GM19238 (cell line): Measurements from ENCODE around the gene EN2.
"Not testable (repeated sequence)": the region's sequence is repeated elsewhere in the genome, so short reads cannot be mapped to it uniquely, and the experiment has no call there.

ENCODE experiments used
- DNase-seq: peaks from one replicate; pipeline ENCODE4 v3.0.0; 2011; ENCODE audit warnings: low spot score; ENCODE audit not compliant: insufficient read length

Gene EN2

DNA sequence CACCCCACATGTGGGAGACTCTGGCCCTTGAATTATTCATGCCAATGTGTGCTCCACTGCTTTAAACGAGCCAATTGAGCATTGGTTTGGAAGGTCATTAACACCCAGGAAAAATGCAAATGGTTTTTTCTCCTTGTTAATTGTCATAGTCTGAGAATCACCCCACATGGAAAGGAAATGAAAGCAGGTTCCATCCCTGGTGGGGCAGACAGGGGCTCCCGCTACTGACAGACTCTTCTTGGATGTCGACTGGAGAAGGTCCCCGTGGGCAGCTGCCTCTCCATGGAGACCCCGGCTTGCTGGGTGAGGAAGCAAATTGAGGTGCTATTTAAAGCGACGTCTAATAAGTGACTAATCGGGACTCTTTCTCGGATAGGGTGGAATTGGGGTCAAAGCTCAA is 32.0 kb upstream of the EN2 start:
- no peak for DNase-seq

DNA sequence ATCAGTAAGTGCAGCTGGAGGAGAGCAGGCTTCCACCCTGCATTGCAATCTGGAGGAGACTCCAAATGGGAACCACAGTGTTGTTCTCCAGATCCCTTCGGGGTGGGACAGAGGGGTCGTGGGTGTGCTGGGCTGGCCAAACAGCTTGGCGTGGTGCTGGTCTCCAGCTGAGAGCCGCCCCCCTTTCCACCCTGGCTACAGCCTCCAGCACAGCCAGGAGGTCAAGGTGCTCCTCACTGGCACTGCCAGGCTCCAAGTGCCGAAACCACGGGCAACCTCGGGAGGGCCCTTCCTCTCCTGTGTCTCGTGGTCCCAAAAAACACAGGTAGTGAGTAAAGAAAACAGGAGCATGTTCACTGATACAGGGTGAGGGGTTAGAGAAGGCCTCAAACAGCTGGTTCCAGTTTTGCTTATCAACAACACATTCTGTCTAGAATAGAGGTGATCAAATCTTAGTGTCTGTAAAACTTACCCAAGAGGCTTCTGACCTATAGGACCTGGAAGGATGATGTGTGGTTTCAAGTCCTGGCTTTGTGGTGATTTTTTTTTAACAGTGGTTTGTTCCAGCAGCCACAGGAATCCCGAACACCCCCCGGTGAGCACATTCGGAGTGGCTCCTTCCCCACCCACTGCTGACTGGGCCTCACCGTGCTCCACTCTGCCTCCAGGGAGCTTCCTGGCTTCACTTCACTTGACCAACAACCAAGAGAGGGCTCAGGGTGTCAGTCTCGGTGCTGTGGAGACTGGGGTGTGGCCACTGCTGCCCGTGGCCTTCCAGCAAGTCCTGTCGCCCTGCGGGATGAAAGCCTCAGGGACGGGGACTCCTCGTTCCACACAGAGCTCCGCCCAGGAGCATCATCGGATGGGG is 31.2 kb upstream of the EN2 start:
- no peak for DNase-seq

DNA sequence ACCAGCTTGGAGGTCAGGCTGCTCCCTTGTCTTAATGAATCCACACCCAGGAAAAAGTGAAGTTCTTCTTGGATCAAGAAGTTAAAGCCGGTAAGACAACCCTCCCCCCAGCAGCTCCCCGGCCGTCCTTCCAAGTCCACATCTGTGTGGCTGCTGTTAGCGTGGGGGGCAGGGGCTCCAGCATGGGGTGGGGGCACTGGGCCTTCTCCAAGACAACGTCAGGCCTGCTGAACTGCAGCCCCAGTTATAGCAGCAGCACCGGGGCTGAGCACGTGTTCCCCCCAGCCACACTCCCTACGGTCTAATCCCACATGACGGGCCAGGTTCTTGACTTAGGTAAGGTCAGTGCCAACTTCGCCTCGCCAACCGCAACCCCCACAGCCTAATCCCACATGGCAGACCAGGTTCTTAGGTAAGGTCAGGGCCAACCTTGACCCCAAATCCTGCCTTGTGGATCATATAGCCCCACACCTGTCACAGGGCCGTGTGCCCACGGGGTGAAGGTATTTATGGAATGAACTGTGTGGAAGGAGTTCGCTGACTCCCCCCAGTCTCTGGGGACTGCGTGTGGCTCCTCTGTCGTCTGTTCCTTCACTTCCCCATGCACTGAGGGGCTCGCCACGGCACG is 30.4 kb upstream of the EN2 start:
- DNase-seq = no peak

DNA sequence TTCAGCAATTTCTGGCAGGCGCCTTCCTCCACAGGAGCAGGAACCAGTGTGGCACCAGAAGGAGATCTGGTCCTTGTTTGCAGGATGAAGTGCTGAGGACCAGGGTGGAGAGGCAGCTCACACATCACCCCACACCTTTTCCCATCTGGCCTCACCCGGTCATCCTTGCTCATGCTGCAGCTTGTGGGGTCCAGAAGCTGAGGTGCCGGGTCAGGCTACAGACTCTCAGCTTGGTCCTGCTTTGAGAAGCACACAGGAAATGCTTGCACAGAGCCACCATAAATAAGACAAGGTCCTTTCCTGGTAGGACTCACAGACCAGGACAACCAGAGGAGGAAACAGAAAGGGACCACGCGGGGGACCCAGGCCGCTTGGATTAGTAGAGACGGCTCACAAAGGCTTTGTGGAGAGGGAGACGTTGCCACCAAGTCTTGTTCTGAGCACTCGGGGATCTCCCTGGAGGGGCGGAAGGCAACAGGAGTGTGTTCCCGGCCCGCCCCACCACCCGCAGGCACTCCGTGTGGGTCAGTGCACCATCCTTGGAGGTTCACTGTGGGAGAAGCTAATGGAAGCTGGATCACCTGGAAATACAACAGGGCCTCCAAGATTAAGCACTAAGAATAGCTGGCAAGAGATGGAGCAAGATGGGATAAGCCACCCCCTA is 29.6 kb upstream of the EN2 start:
- no peak for DNase-seq

DNA sequence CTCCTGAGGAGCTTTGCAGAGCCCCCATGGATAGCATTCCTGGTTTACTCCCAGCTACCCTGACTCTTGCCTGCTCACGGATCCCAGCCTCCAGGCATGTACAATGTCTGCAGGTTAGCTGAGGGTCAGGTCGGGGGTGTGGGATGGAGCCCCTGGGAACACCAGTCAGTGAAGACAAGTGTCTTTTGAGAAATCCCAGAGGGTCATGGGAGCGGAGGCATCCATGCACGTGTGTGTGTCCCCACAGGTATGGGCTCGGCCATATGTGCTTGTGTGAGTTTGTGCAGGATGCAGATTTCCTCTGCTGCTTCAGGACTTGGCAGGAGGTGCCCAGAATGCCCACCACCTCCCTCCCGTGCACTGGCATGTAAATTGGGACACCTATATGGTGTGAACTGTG is 28.3 kb upstream of the EN2 start:
- DNase-seq = no peak

DNA sequence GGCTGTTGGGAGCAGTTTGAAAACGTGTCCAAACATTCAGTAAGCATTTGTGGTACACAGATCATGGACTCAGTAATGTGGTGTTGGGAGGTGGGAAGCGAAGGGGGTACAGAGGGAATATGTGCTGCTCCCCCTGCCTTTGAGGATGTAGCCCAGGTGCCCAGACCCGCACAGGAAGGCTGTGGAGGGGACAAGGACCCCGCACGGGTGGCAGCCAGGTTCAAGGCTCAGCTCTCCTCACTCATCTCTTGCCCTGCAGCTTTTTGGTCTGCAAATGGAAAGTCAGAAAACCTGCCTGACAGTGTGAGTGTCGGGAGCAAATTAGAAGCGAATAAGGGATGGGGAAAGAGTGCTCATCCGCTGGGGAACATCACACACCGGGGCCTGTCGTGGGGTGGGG is 27.3 kb upstream of the EN2 start:
- DNase-seq = no peak

DNA sequence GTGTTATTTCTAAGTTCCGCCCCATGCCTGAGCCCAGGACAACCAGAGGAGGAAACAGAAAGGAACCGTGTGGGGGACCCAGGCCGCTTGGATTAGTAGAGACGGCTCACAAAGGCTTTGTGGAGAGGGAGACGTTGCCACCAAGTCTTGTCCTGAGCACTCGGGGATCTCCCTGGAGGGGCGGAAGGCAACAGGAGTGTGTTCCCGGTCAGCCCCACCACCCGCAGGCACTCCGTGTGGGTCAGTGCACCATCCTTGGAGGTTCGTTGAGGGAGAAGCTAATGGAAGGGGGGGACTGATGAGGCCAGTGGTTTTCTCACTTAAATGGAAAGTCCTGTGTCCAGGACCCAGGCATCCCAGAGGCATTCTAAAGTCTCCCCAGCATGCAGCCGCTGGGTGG is 26.7 kb upstream of the EN2 start:
- no peak for DNase-seq

DNA sequence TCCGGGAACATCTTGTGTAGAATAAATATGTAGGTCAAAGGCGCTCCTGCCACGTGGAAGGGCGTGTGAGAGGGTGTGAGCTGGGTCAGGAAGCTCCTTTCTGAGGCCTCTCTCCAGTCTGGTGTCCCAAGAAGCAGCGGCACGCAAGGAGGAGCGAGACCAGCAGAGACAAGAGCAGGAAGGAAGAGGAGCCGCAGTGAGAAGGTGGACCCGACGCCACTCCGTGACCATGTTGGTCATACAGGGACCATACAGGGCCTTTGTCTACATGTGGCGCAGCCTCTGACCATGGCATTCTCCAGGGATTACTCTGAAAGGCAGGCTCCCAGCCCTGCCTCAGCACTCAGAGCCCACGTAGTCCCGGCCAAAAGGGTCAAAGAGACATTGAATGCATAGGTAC is 26.2 kb upstream of the EN2 start:
- no peak for DNase-seq

DNA sequence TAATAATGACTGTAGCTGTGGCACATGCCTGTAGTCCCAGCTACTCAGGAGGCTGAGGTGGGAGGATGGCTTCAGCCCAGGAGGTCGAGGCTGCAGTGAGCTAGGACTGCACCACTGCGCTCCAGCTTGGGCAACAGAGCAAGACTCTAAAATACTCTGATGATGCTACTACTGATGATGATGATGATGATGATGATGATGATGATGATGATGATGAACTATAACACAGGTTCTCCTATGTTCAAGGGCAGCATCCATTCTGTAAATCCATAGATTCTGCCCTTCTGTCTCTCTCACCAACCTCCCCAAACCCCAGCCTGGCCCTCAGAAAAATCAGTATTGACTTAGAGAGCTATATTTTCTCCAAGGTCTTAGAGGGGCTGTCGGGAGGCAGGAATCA is 22.8 kb upstream of the EN2 start:
- no peak for DNase-seq

DNA sequence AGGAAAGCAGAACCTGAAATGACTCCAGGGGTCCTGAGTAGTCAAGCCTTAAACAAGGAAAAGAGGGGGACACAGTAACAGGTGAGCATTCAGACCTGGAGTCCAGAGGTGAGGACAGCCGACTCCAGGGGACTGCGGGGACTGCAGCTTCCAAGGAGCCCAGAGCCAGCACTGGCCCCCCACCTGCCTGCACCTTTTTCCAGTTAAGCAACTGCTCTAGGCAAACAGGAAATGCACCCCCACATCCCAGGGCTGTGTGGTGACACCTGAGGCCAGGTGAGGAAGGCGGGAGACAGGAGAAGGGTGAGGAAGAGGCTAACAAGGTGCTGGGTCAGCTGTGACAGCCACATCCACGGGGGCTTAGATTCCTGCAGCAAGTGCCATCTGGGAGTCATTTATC is 20.1 kb upstream of the EN2 start:
- DNase-seq = no peak

DNA sequence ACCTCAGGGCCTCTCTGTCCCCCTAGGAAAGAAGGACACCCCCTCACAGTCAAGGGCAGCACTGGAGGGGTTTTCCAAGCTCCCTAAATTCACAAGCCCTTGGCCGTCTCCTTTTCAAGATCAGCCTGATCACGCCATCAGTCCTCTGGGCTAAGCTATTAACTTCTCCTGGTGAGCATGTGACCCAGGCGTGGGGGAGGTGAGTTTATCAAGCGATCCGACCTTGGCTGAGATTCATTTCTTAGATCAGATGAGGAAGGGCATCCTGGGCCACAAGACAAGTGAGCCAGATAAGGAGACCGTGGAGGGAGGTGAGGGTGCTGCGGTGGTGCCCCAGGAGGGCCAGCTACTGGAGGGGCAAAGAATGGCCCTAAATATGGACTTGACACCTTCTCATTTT is 19.2 kb upstream of the EN2 start:
- no peak for DNase-seq

DNA sequence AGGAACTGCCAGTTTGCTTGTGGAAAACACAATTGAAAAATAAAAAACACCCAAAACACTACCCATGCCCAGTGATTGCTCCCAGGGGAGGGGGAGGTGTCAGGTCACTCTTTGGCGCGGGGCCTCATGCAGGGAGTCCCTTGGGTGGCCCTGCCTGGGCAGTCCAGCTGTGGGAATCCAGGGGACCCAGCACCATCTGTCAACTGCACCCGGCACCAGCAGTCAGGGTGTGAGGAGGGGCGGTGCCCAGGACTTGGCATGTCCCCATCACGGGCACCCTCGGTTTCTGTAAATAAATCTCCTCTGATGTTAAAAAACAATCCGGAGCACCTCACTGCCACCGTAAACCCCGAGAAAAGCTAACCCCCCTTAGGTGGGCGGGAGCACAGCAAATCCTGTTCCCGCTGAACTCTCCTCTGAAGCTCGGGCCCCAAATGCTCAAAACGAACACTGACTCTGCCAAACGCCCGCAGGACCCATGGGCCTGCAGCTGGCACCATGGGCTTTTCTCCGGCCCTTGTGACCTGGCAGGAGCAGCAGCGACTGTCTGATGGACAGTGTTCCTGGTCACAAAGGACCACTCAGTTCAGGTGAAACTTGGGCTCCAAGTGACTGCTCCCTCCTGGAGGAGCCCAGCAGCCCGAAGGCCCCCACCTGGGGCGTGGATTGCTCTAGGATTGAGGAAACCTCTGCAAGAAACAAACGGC is 18.5 kb upstream of the EN2 start:
- no peak for DNase-seq

DNA sequence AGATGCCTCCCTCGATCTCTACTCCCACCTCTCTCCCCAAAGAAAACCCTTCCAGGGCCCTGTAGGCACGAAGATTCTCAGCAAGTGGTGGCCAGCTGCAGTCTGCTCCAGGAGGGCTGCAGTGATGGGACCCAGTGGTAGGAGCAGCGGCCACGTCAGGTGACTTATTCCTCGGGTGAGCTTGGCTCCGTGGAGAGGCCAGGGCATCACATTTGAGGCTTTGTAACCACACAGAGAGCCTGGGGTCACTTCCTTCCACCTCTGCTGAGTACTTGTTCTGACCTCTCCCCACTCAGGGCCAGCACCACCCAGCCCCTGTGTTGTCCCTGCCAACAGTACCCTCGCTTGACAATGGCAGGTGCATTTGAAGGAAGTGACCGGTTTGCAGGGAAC is 17.9 kb upstream of the EN2 start:
- DNase-seq = no peak

DNA sequence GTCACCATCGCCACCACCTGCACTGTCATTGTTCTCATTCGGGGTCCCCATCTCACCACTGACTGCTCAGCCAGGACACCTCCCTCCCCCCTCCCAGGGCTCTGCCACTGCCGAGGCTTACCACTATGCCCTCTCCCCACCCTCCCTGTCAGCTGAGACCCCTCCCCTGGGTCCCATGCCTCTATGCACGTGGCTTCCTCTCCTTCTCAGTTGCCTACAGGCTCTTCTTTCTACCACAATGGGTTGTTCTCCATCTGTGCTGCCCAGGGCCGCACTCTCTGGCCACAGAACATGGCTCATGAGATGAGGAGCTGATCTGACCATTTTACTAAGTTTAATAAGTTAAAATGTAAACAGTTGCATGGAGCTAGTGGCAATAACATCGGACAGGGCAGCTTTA is 16.1 kb upstream of the EN2 start:
- DNase-seq = no peak

DNA sequence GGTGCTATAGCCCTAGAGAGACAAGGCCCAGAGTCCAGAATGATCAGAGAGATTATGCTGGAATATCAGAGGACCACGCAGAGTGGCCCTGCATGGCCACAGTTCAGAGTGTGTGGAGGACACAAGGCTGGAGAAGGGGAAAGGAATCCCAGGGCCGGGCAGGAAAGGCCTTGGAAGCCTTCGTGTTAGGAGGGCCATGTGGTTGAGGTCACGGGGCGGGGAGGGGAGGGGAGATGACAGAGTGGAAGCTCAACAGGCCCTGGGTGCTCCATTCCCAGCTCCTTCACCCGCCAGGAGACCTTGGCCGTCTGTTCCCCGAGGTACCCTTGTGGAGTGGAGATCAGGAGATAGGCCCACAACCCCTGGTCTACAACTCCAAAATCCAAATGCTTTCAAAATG is 13.2 kb upstream of the EN2 start:
- DNase-seq = no peak

DNA sequence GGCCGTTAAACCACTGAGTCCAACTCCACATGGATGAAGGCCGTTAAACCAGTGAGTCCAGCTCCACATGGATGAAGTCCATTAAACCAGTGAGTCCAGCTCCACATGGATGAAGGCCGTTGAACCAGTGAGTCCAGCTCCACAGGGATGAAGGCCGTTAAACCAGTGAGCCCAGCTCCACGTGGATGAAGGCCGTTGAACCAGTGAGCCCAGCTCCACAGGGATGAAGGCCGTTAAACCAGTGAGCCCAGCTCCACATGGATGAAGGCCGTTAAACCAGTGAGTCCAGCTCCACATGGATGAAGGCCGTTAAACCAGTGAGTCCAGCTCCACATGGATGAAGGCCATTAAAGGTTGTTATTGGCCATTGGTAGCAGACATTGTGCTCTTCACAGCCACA is 12.3 kb upstream of the EN2 start:
- not testable (repeated sequence) for DNase-seq

DNA sequence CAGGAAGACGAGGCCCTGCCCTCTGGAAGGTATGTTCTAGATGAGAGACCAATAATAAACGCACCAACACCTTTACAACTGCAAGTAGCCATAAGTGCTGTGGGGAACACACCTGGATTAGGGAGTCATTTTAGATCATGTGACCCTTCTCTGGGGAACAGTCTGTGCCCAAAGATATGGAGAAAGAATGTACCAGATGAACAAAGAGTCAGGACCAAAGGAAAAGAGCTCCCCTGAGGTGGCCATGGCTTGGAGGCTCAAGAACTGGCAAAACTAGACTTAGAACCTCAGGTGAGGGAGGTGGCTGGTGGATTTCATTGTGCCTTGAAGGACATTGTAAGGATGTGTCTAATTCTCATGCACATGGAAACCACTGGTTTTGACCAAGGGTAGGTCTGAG is 10.3 kb upstream of the EN2 start:
- DNase-seq = no peak

DNA sequence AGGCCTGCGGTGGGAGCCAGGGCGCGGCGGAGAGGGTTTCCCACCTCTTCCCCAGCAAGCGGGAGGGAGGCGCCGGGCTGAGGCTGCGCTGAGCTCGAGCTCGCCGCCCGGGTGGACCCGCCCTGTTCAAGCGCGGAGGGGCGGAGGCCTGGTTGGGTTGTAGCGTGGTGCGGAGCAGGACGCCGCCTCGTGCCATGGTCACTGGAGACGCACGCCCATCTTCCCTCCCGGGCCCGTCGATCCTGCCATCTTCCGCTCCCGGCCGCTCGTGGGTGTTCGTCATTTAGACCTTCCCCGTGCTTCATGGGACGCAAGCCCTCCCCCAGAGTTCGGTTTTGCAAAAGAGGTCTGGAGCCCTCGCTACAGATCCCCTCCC is 9.3 kb upstream of the EN2 start:
- no peak for DNase-seq

DNA sequence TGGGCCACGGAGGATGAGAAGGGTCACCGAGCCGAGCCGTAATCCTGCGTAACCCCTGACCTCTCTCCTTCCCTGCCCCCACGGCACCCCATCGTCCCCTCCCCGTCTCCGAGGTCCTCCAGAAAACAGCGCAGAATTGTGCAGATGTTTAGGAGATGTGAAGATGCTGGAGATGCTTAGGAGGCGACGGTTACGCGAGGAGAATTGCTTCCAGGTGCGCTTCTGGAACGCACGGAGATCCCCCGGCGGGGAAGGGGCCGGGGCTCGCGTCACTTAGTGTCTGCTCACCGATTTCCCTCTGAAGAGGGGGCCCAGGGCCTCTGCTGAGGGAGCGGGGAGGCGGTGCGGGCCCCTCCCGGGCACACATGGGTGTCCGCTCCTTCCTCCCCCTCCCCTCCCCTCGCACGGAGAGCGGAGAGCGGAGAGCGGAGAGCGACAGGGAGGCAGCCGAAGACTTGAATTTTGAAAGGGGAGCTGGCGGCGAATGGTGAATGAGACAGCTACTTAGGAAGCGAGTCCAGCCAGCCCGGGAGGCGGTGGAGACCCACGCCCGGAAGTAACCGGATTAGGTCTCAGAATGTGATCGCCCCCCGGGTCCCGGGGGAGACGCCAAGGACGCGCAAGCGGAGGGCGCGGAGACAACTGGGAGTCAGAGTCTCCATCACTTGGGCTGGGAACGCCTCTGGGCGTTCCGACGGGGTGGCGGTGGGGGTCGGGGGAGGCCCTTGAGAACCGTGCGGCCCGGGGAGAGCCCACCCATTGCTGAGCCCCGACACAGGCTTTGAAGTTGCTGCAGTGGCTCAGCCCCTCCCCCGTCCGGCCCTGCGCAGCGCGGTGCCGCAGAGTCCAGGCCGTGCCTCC is 8.7 kb upstream of the EN2 start:
- no peak for DNase-seq

DNA sequence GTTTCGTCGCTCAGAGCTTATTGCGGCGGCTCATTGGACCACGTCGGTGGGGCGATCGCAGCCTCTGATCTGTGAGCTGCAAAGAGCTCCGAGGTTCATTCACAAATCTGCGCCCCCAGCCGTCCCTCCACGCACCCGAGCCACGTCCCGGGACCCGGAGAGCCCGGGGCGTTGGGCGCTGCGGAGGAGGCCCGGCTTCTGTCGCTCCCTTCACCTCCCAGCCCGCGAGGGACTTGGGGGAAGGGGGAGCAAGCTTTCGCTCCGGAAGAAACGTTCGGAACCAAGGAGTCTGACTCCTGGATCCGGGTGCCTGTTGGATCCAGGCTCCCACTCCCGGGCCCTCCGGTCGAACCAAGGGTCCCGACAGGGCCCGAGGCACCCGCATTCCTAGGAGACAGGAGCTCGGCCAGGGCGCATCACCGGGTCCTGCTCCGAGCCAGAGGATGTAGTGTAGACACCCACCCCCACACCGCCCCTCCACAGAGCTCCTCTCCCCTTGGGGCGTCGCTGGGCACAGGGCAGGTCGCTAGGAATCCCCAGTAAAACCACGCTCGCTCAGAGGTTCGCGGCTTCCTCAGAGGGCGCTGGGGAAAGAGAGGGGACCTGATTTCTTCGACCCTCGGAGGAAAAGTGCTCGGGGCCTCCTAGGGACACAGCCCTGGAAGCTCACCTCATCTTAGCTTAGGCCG is 7.9 kb upstream of the EN2 start:
- no peak for DNase-seq

DNA sequence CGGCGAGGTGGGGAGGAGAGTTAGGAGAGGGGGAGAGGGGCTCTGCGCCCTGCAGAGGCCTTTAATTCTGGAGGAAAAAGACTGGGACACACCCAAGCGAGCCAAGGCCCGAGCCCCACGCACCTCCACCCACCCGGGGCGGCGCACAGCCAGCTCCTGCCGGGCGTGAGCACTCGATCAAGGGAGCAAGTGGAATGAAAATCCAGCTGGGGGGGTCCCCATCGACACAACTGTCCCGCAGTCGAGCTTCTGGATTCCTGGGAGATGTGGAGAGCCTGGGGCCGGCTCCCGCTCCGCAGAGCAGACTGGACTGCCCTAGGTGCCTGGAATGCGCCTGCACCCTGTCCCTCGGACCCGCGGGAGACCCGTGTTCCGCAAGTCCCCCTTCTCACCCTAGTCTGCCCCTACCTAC is 7.4 kb upstream of the EN2 start:
- DNase-seq = no peak
